Measurements from ENCODE around the gene E2F2. TPM values are rescaled to one million over a fixed set of nuclear protein-coding genes. Genes with fewer than 3 reads are reported as not detected.
A peak's percentile ranks its signal among the peaks of the same experiment; 100 is the strongest.

The E2F2 gene
- total RNA-seq, 4 donors from 2014 or later = 0.40 TPM; not detected in 3

DNA sequence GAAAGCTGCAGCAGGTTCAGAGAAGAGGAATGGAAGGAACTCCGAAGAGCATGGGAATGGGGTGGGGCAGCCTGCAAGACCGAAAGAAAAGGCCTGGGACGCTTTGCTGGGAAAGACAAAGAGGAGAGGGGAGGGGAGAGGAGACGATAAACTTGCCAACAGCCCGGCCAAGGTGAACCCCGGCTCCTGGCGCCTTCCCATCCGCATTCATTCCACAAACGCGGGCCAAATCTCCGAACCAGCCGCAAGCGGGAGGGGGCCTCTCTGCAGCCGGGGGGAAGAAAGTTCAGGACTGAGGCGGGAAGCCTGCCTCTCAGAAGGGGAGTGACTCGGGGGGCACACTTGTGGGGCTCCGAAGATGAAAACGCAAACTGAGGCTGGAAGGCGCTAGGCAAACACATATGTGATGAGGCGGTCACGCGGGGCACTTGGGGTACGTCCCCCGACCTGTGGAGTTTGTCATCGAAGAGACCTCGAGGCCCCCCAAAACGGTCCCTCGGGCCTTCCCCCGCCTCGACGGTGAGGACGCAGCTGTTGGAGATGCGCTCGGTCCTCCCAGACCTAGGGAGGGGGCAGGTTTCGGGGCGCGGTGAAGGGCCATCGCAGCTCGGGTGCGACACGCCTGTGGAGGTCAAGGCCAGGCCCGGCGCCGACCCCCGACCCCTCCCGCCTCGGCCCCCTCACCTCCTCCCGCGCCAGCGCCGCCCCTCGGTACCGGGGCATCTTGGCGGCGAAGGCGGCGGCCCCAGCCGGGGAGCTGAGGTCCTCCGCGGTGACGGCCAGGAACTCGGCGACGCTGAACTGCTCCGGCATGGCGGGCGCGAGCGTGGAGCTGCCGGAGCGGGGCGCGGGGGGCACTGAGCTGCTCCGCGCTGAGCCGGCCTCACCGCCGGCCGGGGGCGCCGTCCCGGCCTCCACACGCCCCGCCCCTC lies 47.4 kb downstream of the E2F2 start, which contains the start of gene ASAP3:
TSS of gene ASAP3 (minus strand) at position 859 of the 932 bp plus-strand sequence. CDS start at position 813, 46 bp downstream.
- Histone ChIP-seq H3K27ac (peak within 1 kb of the TSS; percentile 88 to 97 (median 93)), H3K9me3 (no peaks in the 10 kb centered on the region), H3K4me1 (peaks cover 42 to 45% of the 10 kb centered on the region in 2 donors), H3K27me3 (no peaks in the 10 kb centered on the region), H3K4me3 (peak within 1 kb of the TSS; percentile 80 to 89 (median 83)), H3K36me3 (no peaks in the 10 kb centered on the region)
- TF ChIP-seq, protein P1, sequence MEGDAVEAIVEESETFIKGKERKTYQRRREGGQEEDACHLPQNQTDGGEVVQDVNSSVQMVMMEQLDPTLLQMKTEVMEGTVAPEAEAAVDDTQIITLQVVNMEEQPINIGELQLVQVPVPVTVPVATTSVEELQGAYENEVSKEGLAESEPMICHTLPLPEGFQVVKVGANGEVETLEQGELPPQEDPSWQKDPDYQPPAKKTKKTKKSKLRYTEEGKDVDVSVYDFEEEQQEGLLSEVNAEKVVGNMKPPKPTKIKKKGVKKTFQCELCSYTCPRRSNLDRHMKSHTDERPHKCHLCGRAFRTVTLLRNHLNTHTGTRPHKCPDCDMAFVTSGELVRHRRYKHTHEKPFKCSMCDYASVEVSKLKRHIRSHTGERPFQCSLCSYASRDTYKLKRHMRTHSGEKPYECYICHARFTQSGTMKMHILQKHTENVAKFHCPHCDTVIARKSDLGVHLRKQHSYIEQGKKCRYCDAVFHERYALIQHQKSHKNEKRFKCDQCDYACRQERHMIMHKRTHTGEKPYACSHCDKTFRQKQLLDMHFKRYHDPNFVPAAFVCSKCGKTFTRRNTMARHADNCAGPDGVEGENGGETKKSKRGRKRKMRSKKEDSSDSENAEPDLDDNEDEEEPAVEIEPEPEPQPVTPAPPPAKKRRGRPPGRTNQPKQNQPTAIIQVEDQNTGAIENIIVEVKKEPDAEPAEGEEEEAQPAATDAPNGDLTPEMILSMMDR (IDR thresholded peaks at IDR 0.05 in 4 of 5, conservative IDR thresholded peaks at IDR 0.05 in 1 of 5) = peak in 2 of 5 experiments; percentile 29 to 42
- peak; percentile 81 to 86 for TF ChIP-seq POLR2A (IDR thresholded peaks at IDR 0.05)
- intact Hi-C loops (cut with DNase I; ENCODE audit: low total_unique reads) (loop anchor here (2.0 to 5.0 kb wide), 5 partner anchors 61 to 141 kb away; partner anchors contain the start of genes HNRNPR, ID3 and ZNF436), in situ Hi-C loops (cut with MboI; ENCODE audit: low sequenced_read_pairs in 4 of 4) (no loop called here)
- ATAC-seq = peak in 1 of 2 donors; percentile 1
- peak; percentile 32 to 50 for DNase-seq

DNA sequence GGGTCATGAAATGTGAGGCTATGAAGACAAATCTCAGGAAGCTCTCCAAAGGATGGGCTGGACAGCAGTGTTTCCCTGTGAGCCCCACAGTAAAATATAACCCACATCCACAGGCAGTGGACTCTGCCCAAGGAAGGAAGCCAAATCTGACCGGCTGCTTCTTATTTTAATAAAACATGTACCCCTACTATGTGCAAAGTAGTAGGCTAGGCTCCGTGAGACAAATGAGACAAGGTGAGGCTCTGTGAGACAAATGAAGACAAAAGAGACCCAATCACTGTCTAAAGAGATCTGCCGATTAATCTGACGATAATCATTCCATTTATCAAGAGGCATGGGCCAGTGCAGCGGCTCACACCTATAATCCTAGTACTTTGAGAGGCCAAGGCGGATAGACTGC lies 49.1 kb downstream of the E2F2 start:
- TF ChIP-seq, protein P1 (IDR thresholded peaks at IDR 0.05 in 4 of 5, conservative IDR thresholded peaks at IDR 0.05 in 1 of 5) = no peak
- TF ChIP-seq POLR2A (IDR thresholded peaks at IDR 0.05) = no peak
- Histone ChIP-seq H3K27me3 (no peaks in the 10 kb centered on the region), H3K27ac (peak overlapping the region; percentile 88 to 97 (median 93)), H3K4me3 (no peak overlapping the region), H3K4me1 (peaks cover 51 to 53% of the 10 kb centered on the region in 2 donors), H3K9me3 (no peaks in the 10 kb centered on the region), H3K36me3 (no peaks in the 10 kb centered on the region)
- intact Hi-C loops (cut with DNase I; ENCODE audit: low total_unique reads) (loop anchor here (5.0 kb wide), 3 partner anchors 75 to 140 kb away; partner anchors contain the start of genes HNRNPR and ID3), in situ Hi-C loops (cut with MboI; ENCODE audit: low sequenced_read_pairs in 4 of 4) (no loop called here)
- DNase-seq (no peak), ATAC-seq (no peak)

DNA sequence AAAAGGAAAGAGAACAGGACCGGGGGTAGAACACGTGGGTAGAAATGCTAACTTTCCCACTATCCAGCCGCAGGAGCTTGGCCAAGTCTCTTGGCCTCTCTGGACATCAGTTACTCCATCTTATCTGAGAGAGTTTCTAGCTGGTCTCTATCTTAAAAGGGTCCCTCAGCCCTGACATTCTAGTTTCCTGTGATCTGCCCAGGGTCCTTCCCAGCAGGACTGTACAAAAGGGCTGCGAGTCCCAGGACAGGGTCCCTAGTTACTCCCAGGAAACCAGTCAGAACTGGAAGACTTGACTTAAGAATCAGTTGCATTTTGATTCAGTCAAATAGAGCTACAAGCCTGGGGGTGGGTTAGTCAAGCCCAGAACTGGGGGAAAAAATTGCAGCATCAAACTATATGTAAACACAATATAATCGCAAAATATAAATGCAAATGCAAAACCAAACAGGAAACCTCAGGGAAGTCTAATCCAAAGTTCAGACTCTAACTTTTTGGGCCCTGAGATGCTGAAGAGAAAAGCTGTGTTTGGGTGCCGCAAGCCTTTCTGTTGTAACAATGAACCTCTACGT lies 49.9 kb downstream of the E2F2 start:
- Histone ChIP-seq H3K4me3 (no peak overlapping the region), H3K27ac (peak overlapping the region; percentile 88 to 97 (median 93)), H3K4me1 (peaks cover 51 to 59% of the 10 kb centered on the region in 2 donors), H3K9me3 (no peaks in the 10 kb centered on the region), H3K27me3 (no peaks in the 10 kb centered on the region), H3K36me3 (no peaks in the 10 kb centered on the region)
- intact Hi-C loops (cut with DNase I; ENCODE audit: low total_unique reads) (loop anchor here (5.0 kb wide), 3 partner anchors 74 to 139 kb away; partner anchors contain the start of genes HNRNPR and ID3), in situ Hi-C loops (cut with MboI; ENCODE audit: low sequenced_read_pairs in 4 of 4) (no loop called here)
- DNase-seq (no peak), ATAC-seq (no peak)
- TF ChIP-seq, protein P1 (IDR thresholded peaks at IDR 0.05 in 4 of 5, conservative IDR thresholded peaks at IDR 0.05 in 1 of 5) = no peak
- no peak for TF ChIP-seq POLR2A (IDR thresholded peaks at IDR 0.05)

DNA sequence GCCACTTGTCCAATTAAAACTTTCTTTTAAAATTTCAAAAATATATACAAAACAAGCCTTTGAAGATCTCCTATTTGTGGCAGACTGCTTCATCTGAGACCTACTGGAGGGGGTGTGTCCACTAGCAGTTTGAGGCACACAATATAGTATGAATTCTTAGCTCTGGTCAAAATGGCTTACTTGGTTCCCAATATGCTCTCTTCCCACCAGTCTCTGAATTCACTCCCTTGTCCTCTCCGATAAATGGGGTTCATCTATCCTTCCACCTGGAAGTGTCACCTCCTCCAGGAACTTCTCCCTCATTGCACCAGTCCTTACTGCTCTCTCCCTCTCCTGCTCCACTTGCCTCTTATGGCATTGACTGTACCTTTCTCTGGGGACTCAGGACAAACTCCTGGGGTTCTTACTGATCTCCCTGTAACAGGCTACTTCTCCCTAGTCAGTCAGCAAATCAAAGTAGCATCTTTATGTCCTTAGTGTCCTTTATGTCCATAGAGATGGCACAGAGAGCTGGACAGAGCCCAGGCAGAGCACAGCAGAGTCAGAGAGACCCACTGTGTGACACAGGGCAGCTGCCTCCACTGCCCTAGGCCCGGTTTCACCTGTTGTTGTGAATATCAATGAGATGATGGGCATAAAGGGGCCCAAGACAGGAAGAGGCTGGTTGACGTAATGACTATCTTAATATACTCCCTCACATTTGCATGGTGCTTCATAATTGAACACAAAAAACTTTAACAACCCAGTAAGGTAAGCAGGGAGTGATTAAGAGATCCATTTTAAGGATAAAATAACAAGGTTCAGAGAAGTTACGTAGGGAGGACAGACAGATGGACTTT lies 50.6 kb downstream of the E2F2 start:
- H3K27ac ChIP-seq = peak overlapping the region; percentile 88 to 97 (median 93)

More for the DNA sequence above, 50.6 kb downstream of the E2F2 start:
- no peak for TF ChIP-seq POLR2A (IDR thresholded peaks at IDR 0.05)
- TF ChIP-seq, protein P1 (IDR thresholded peaks at IDR 0.05 in 4 of 5, conservative IDR thresholded peaks at IDR 0.05 in 1 of 5) = no peak
- in situ Hi-C loops (cut with MboI; ENCODE audit: low sequenced_read_pairs in 4 of 4) = no loop called here
- H3K9me3 ChIP-seq = no peaks in the 10 kb centered on the region
- H3K36me3 ChIP-seq = no peaks in the 10 kb centered on the region
- intact Hi-C loops (cut with DNase I; ENCODE audit: low total_unique reads) = loop anchor here (5.0 kb wide), 3 partner anchors 73 to 138 kb away; partner anchors contain the start of genes HNRNPR and ID3
- peaks cover 53 to 66% of the 10 kb centered on the region in 2 donors for H3K4me1 ChIP-seq
- H3K4me3 ChIP-seq = no peak overlapping the region
- H3K27me3 ChIP-seq = no peaks in the 10 kb centered on the region
- DNase-seq (no peak), ATAC-seq (no peak)

Measured in gastrocnemius medialis (tissue), 4 donors.